Islet of Langerhans (tissue), 1 donor: ENCODE results near the gene DENND5B.
"Not testable (repeated sequence)": the region's sequence is repeated elsewhere in the genome, so short reads cannot be mapped to it uniquely, and the experiment has no call there.

Source experiments
- FAIRE-seq: peaks from one replicate; lab custom pipeline; 2011; peaks lifted over from hg19 to GRCh38; lab: Jason Lieb, UNC

The DENND5B gene

DNA sequence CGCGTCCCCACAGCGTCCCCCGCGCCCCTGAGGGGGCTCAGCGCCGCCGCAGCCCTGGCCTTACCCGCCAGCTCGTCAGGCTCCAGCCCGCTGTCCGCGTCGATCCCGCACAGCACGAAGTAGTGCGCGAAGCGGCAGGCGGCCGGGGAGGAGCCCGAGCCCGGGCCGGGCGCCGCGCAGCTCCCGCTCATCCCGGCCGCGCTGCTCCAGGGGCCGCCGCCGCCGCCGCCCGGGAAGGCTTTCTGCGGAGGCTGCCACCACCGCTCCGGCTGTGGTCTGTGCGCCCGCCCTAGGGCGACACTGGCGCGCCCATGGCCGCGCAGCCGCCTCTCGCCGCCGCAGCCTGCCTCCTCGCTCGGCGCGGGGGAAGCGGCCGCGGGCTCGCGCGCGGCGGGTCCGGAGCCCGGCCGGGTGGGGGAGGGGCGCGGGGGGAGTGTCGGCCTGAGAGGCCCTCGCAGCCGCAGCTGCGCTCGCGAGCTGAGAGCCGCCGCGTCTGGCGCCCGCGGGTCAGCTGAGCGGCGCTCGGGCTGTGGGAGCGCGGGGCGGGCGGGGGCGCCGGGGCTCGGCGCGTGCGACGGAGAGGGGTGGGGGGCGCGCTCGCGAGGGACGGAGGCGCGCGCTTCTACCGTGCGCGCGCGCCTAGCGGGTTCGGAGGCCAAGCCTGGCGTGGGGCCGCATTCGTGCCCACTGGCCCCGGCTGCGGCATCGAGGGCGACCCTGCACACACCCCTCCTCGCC is at the start of gene DENND5B:
Gene DENND5B, minus strand, starts transcription at position 495 of the 738 bp plus-strand sequence. Its CDS starts 304 bp downstream, at position 191.
- no peak for FAIRE-seq

DNA sequence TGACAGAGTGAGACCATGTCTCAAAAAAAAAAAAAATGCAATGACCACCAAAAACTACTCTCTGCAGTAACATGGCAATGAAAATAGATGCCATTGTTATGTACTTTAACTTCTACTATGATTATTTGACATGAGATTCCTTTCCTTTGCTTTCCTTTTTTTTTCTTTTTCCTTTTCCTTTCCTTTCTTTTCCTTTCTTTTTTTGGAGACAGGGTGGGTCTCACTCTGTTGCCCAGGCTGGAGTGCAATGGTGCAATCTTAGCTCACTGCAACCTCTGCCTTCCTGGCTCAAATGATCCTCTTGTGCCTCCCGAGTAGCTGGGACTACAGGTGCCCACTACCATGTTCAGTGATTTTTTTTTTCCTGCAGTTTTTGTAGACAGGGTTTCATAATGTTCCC is 43.7 kb upstream of the DENND5B start:
- no peak for FAIRE-seq

DNA sequence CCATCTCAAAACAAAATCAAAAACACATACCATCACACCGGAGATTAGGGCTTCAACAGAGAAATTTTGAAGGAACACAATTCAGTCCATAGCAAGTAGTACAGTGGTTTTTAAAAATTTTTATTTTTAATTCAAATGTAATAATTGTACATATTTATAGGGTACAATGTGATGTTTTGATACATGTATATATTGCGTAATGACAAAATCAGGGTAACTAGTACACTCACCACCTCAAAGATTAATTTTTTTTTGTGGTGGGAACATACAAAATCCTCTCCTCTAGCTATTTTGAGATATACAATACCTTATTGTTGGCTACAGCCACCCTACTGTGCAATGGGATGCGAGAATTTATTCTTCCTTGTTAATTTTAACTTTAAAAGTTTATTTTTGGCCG is 42.5 kb upstream of the DENND5B start:
- no peak for FAIRE-seq

DNA sequence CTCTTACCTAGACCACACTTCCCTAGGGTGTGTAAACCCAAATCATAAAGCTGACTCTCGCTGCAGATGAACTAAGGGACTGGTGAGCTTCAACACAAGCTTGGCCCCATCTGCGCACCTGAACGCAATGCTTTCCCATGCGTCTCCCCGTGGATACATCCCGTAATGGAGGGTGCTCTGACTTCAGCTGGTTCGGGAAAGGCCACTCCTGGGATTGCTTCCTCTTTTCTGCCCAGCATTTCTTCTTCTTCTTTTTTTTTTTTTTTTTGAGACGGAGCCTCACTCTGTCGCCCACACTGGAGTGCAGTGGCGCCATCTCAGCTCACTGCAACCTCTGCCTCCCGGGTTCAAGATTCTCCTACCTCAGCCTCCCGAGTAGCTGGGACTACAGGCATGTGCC is 40.9 kb upstream of the DENND5B start:
- FAIRE-seq = no peak

DNA sequence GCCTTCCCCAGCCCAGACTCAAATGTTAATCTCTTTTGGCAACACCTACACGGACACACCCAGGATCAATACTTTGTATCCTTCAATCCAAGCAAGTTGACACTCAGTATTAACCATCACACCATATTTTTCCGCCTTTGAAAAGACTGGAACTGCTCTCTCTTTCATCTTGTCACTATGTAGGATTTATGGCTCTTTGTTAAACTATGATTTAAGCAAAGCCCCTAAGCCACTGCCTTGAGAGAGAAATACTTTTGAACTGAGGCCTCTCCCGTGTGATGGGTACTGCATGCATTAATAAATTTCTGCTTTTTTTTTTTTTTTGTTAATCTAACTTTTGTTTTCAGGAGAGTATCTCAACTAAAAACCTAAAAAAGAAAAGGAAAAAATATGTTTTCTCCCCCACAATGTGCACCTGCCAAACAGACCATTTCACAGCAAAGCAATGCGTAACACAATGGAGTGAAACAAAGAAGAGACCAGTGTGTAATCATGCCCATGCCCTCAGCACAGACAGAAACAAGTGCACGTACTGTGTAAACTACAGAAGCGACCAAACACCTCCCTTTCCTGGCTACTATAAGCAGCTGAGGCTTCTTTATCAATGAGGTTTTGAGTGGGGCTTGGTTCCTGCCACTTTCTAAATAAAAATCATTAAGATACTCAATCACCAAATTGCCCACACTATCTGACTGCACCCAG is 40.2 kb upstream of the DENND5B start:
- FAIRE-seq = no peak

DNA sequence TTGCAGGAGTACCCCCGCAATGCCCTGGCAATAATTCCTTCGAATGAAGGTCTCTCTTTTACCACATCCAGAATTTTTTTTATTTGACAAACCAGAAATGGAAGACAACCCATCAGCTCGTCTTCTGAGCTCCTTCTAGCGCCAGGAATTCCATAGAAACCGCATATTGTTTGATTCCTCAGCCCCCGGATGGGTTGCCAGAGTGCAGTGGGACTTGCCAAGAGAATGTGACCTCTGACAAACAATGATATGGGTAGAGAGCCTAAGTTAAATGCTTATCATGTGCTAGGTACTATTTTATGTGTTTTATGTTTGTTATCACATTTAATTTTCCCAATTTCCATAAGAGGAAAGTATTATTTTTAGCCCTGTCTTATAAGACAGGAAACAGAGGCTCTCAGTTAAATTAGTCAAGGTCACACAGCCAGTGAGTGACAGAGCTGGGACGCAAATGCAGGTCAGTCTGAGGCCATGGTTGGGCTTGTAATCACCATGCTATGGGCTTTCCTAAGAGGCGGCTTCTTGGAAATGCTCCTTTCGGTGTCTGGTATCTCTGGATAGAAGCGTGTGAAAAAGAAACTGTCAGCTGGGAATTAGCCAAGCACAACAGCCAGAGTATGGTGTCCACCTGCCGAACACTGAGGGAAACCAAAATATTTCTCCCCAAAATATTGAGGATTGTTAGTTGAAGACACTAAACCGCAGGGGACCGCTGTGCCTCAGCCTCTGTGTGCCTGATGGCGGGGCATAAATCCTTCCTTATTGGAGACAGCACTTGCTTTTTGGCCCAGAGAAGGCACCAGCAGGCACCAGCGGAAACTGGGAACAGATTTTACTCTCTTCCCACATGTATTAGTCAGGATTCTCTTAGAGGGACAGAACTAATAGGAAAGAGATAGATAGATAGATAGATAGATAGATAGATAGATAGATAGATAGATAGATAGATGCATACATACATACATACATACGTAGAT is 39.1 kb upstream of the DENND5B start:
- FAIRE-seq = no peak

DNA sequence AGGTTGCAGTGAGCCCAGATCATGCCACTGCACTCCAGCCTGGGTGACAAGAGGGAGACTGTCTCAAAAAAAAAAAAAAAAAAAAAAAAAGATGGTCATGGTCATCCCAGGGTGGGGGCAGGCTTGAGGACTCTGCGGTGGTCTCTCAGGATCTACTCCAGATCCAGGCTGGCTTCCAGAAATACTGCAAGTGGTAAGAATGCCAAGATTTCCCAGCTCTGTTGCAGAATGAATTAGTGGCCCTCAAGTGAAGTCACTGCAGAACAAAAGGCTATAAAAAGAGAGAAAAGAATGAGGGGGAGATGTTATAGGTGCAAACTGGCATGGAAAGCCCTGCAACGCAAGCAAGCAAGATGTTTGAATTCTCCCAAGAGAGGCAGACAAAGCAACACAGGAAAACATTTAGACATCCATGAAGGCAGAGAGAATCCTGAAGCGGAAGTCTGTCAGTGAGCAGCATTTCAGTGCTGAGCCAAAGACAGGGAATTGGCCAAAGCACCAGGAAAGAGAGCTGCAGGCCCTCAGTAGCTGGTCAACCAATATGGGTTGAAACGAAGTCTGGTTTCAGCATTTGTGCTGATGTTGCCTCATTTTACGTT is 36.6 kb upstream of the DENND5B start:
- no peak for FAIRE-seq

DNA sequence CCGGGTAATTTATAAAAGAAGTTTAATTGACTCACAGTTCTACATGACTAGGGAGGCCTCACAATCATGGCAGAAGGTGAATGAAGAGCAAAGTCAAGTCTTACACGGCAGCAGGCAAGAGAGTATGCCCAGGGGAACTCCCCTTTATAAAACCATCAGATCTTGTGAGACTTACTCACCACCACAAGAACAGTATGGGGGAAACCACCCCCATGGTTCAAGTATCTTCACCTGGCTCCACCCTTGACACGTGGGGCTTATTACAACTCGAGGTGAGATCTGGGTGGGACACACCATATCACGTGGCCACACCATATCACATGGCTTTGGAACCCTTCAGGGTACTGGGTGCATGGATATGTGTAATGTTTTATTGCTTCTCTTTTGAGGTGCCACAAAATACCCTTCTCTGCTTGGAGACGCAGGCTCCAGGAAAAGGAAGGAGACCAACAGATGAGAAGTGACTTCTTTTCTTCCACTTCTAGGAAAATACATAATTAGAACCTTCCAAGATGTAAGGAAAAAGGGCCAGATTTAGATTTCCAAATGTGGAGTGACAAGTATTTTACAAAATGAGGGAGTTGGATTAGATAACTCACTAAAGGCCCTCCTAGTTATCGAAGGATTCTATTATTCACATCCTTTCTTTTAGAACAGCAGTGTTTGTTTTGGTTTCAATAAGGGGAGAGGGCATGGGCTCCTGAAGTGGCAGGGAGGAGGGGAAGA is 35.5 kb upstream of the DENND5B start:
- no peak for FAIRE-seq

DNA sequence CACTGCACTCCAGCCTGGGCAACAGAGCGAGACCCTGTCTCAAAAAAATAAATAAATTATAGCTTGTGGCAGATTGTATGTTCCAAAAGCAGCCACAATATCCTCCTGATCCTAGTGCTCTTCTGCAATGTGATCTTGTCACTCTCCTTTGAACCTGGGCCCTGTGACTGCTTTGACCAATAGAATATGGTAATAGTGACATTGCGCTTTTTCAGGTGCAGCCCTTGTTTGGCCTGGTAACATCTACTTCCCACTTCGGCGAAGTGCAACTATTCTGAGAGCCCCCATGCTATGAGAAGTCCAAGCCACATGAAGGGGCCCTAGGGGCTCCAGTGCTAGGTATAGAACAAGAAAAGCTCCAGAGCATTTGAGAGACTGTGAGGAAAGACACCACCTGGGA is 31.1 kb upstream of the DENND5B start:
- no peak for FAIRE-seq

DNA sequence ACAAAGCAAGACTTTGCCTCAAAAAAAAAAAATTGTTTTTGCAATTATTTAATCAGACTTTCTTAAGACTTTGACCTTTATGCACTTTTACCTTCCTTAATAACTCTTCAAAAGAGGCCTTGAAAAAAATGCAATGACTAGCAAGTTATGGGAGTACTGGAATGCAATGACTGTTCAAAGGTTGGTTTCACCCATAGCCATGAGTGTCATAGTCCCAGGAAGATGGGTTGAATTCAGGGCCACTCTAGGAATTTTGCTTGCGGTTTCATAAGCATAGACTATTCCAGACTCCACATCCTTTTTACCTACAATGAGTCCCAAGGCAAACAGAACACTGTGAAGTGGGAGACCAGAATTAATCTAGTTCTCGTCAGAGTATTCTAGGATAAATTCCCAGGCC is 29.4 kb upstream of the DENND5B start:
- FAIRE-seq = no peak

DNA sequence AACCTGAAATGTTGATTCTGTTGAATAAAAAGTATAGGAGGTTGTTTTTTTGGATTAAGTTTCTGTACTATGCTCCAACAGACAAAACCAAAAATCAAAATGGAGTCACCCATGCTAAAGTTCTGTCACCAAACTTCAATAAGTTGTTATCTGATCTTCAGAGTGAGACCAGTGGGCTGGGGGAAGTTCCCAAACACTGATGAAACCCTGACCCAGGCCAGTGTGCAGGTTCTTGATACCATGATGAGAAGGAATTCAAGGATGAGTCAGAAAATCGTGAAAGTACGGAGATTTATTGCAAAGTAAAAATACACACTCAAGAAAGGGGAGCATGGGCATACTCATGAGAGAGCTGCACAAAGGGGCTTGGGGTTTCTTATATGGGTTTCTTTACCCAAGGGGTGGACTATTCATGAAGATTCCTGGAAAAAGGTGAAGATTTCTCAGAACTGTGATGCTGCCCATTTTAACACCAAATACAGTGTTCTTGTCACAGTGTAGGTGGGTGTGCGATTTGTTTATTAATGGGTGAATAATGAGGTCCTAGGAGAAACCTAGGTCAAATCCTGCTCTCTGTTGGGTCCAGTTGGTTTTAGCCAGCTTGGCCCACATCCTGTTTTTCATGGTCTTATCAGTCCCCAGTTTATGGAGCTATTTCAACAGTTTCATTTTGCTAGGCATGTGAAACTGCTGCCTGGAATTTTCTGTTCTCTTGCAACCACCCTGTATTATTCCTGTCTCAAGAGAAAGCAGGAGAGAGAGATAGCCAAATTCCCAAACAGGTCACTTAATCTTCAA is 27.5 kb upstream of the DENND5B start:
- no peak for FAIRE-seq

DNA sequence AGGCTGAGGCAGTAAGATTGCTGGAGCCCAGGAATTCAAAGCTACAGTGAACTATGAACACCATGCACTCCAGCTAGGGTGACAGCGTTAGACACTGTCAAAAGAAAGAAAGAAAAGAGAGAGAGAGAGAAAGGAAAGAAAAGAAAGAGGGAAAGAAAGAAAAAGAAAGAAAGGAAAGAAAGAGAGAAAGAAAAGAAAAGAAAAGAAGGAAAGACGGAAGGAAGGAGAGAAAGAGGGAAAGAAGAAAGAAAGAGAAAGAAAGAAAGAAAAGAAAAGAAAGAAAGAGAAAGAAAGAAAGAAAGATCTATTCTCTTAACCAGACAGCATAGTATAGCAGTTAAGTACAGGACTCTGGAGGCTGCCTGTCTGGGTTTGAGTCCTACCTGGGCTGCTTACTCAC is 21.9 kb upstream of the DENND5B start:
- FAIRE-seq = no peak

DNA sequence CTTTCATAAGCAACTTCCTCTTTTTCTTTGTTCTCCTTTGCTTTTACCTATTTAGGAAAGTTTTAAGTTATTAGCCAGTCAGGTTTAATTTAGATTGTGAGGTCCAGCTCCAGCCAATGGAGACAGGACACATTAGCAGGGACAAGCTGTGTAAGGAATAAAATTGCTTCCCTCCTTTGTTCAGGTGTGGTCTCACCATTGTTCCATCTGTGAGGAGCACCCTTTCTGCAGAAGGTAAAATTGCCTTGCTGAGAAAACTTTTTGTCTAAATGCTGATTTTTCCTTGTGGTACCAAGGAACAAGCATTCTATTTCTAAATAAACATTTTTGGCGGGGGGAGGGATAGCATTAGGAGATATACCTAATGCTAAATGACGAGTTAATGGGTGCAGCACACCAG is 17.4 kb upstream of the DENND5B start:
- not testable (repeated sequence) for FAIRE-seq

DNA sequence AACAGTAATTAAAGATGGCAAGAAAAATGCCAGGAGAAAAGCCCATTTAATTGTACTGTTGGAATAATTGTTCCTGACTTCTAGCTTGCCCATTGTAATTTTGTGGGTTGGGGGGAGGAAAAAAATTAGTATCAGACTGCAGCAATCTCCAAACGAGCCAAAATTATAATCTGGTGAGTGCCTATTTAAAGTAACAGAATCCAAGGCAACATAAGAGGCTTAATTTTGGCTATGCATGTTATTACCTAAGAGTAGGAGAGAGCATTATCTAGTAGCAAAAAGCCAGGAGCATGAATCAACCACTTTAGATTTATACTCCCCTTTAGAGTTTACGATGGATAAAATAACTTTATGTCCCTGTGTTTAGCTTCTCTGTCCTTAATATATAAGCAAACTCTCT is 14.6 kb upstream of the DENND5B start:
- no peak for FAIRE-seq

DNA sequence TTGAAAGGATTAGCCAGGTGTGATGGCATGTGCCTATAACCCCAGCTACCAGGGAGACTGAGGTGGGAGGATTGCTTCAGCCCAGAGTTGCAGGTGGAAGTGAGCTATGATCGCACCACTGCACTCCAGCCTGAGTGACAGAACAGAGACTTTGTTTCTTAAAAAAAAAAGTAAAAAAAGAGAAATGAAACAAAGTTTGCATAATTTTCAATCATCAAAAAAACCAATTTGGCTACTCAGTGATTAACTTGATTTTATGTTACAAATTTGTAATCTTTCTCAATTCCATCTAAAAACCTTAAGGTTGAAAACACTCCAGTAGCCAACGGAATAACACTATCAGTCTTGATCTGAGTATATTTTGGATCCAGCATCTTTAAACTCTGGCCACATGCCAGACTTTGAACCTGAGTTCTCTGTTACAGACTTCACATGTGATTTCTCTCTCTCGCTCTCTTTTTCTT is 12.6 kb upstream of the DENND5B start:
- no peak for FAIRE-seq

DNA sequence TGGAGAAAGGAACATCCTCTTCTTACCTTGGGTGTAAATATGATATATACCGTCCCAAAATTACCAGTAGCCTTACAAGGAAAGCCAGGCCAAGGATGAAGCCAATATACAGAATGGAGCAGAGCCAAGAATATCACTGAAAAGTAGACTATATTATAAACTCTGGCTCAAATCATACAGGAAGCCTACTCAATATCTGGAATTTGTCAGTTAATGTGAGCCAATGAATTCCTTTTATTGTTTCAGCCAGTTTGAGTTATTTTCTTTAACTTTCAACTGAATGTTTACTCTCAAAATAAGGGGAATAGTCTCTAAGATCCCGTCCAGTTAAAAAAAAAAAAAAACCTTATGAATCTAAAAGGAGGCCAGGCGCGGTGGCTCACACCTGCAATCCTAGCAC is 9.8 kb upstream of the DENND5B start:
- no peak for FAIRE-seq

DNA sequence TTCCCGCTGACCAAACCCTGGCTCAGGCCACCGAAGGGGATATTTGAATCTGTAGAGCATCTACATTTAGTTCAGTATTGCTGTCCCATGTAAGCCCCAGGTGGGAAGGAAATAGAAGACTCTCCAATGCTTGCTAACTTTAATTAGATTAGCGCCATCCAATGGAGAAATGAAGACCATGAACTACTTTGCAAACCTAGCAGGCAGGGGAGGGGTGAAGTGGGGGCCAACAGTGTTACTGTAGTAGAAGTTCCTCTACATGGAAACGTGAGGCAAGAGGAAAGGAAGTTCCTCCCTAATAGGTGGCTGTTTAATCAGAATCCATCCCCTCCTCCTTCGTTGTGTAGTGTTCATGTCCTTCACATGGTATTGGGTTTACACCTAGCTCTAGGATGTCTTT is 9.3 kb upstream of the DENND5B start:
- no peak for FAIRE-seq

DNA sequence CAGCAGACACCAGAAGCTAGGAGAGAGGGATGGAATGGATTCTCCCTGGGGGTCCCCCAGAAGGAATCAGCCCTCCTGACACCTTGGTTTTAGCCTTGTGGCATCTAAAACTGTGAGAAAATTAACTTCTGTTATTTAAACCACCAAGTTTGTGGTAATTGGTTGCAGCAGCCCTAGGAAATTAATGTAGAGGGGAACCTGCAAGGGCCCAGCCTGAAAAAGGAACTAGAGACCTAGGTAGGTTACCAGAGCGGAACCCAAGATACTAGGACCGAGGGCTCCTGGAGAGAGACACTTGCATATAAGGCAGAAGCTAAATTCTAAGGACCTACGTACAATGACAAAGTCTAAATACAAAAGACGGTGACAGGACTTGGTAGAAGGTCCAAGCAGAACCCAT is 8.1 kb upstream of the DENND5B start:
- no peak for FAIRE-seq

DNA sequence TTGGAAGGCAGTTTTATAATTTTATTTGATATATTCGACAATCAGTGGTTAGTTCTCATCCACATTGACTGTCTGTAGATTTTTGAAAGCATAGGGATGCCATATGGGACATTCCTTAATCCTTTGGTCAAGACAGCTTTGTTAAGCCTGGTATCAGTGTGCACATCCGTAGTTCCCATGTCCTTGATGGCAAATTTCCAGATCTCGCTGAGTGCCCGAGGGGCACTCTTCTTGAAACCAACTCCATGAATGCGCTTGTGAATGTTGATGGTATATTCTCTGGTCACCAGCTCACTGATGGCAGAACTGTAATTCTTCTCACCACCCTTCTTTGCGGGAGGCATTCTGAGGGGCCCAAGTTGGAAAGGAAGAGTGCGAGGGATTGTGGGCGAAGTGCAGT is 6.1 kb upstream of the DENND5B start:
- FAIRE-seq = no peak

DNA sequence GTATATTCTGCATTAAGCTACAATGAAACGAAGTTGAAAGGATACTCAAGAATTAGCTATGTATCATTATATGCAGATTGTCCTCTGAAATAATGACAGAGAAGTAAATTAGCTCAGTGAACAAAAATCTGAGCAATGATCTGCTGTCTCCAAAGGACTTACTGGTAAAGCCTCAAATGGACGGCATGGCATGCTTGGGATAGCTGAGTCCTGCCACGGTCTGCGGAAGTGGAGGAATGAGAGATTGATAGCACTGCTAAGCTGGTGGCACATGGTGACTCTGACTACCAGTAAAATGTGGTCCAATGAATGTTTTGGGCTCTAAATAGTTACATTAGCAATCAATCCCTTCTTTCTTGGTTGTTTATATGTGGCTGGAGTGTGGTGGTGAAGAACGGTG is 3.7 kb upstream of the DENND5B start:
- FAIRE-seq = no peak

DNA sequence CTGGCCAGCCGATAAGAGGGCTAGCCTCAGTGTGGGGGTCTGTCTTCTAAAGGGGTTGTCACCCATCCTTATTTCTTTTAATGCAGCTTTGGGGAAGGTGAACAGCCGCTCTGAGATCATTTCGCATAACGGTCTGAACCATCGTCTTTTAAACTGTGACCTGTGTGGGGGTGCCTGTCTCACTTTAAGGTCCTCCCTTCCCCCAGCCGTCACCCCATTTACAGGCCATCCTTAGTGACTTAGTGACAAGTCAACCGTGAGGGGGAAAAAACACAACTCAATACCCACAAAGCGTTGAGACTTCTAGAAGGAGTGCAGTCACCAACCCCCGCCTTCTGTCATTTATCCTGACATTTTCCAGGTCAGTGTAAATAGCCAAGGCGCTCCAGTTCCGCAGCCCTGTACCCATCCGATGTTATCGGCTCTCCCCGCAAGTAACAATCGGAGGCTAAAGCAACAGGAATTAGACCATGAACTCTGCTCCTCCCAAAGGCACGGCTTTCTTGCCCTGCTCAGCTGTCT is 505 bp upstream of the DENND5B start:
- FAIRE-seq = no peak
